ENCODE results near the gene KRT74.

DNA sequence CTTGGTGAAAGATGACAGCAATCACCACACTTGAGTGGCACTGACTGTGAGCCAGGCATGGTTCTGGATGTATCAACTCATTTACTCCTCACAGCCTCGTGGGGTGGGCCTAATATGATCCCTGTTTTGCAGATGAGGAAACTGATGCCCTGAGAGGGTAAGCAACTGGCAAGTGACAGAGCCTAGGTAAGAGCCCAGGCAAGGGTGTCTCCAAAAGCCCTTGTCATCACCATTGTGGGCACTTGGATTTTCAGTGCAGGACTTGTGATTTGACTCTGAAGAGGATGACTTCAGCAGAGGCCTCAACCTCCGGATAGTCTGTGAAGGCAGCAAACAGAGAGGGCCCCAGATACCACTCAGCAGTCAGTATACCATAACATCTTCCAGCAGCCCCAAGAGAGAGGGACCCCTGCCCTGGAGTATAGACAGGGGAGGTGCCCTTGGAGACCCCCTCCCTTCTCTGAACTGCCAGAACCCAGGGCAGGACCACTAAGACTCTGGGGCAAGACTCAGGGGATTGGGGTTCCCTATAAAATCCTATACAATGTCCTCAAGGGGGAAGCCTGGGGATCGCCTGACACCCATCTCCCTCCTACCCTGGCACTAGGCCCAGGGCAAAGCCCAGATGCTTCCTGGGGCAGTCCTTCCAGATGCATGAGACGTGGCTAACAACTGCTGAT lies 46.4 kb downstream of the KRT74 start:
- TF ChIP-seq, protein P1, sequence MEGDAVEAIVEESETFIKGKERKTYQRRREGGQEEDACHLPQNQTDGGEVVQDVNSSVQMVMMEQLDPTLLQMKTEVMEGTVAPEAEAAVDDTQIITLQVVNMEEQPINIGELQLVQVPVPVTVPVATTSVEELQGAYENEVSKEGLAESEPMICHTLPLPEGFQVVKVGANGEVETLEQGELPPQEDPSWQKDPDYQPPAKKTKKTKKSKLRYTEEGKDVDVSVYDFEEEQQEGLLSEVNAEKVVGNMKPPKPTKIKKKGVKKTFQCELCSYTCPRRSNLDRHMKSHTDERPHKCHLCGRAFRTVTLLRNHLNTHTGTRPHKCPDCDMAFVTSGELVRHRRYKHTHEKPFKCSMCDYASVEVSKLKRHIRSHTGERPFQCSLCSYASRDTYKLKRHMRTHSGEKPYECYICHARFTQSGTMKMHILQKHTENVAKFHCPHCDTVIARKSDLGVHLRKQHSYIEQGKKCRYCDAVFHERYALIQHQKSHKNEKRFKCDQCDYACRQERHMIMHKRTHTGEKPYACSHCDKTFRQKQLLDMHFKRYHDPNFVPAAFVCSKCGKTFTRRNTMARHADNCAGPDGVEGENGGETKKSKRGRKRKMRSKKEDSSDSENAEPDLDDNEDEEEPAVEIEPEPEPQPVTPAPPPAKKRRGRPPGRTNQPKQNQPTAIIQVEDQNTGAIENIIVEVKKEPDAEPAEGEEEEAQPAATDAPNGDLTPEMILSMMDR (IDR thresholded peaks at IDR 0.05), result no peak
- no peak for TF ChIP-seq POLR2A (IDR thresholded peaks at IDR 0.05)
